ENCODE measurements around the gene MAFB.
A peak's percentile ranks its signal among the peaks of the same experiment; 100 is the strongest.
"Not testable (repeated sequence)": the region's sequence is repeated elsewhere in the genome, so short reads cannot be mapped to it uniquely, and the experiment has no call there.

MAFB gene

GRCh38 chr20:40689100-40689942, at the start of gene MAFB:
Gene MAFB (minus strand): TSS chr20:40689236. CDS start chr20:40688850, 386 bp downstream.
- peak; percentile 54 for DNase-seq

GRCh38 chr20:40736468-40736867, 47.4 kb upstream of the MAFB start:
- DNase-seq, result not testable (repeated sequence)

DNA sequence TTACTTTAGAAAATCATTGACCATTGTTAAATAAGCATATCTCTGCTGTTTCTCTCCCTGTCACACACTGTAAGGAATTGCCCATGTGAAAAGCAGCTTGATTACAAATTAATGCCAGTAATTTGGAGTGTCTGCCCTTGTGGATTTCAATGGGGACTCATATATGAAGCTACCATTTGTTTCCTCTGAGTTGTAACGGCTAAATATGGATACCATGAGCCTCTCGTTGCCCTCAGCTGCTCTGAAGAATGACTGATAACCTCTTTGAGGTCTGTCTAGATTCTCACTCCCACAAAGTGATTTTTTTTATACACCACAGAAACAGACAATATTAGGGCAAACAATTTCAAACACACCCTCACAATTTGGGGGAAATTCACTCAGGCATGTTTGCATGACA, 40.0 kb upstream of the MAFB start:
- DNase-seq, result no peak

- no peak for DNase-seq
Observed at GRCh38 chr20:40728470-40728869, 39.4 kb upstream of the MAFB start.

DNA sequence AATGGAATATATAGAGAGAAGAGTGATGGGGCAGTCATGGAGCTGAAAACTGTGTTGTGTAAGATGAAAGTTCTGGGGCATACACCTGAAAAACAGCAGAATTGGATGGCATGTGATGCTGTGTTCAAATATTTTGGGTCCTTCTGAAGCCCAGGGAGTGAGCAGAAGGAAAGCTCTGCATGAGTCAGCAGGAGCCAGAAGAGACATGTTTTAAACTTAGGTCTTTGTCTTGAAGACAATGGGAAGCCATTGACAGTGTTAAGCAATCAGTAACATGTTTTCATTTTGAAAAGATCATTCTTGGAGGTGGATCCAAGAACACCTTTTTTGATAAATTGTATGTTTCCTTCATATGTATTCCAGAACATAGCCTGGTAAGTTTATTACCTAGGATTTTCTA, 38.9 kb upstream of the MAFB start:
- DNase-seq, result no peak

- no peak for DNase-seq
Observed at GRCh38 chr20:40726776-40727175, 37.7 kb upstream of the MAFB start.

GRCh38 chr20:40724566-40724965, 35.5 kb upstream of the MAFB start:
- no peak for DNase-seq

GRCh38 chr20:40720826-40721225, 31.8 kb upstream of the MAFB start:
- no peak for DNase-seq

- no peak for DNase-seq
Observed at GRCh38 chr20:40720099-40720498, 31.1 kb upstream of the MAFB start.

DNA sequence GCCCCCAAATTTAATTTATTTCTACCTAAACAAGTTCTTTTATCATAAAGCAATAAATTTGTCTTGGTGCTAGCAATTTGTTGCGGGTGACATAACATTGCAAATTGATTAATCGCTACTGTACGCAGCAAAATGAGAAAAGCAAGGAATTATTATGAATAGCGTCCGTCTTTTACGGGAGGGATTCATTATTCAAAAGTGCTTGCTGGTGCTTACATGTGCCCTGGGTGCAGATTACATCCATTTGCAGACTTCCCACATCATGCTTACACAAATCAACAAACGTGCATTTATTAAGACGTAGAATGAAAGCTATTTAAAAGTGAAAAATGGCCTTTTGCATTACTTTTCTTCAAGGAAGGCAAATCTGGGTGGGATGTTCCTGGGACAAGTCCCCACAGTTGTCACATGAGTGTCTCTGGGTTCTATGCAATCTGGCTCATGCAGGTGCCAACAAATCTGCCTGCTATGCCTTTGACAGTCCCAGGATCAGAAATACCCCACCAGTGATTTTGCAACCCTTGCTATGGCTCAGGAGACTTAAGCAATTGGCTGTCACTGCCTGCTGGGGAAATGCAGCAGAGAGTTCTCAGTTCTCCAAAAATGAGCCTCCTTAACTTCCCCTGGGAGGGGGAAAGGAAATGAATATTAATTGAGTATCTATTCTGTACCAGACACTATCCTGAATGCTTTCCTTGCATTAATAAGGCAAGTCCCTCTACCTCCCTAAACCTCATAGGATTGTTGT, 30.1 kb upstream of the MAFB start:
- no peak for DNase-seq

- no peak for DNase-seq
Observed at GRCh38 chr20:40718214-40718977, 29.4 kb upstream of the MAFB start.

- DNase-seq, result no peak
Observed at GRCh38 chr20:40717343-40717865, 28.4 kb upstream of the MAFB start.

- no peak for DNase-seq
Observed at GRCh38 chr20:40715491-40715890, 26.5 kb upstream of the MAFB start.

GRCh38 chr20:40714916-40715315, 25.9 kb upstream of the MAFB start:
- DNase-seq, result no peak

DNA sequence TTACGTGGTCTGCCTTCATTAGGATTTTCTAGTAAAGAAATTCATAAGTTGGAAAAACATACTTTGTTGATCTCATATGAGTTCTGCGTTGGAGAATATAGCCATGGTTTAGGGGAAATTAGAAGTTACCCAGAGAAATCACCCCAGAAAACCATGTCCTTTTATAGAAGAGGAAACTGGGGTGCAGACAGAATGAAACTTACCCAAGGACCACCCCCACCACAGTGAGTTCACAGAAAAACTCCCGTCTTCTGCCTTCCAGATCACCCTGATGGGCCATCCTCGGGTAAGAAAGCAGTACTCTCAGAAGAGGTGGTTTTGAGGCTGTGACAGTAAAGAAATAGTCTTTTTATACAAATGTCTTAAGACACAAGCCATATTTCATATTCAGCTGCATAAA, 25.1 kb upstream of the MAFB start:
- no peak for DNase-seq

DNA sequence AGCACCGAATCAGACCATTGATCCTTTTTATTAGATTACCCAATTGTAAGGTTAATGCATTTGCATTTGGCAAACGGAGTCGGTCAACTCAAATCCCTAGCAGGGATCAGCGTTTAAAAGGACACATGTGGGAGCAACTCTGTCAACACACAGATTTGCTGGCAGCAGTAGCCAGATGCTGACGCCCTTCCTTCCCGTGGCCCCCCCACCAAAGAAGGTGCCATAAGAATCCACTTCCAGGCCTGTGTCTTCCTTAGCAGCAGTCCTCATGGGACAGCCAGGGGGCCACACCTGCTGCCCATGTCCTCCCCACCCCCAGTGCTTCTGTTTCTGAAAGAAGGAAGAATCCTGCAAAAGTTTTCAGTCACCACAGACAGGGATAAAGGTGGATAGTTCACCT, 24.5 kb upstream of the MAFB start:
- no peak for DNase-seq

DNA sequence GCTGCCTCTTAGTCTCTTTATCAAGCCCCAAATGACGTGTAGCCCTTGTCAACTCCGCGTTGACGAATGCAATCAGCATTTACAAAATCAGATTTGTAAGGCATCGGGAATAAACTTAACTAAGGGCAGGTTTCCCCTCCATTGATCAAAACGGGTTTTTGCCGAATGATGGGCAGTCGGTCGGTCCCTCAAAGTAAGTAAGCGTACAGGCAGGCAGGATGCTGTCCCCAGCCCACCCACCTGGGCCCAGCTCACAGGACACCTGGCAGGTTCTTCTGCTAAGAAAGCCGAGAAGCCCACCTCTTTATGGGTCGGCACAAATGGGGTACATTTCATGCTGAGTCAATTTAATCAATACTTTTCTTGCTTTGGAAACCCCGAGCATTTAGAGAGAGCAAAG, 22.0 kb upstream of the MAFB start:
- no peak for DNase-seq

DNA sequence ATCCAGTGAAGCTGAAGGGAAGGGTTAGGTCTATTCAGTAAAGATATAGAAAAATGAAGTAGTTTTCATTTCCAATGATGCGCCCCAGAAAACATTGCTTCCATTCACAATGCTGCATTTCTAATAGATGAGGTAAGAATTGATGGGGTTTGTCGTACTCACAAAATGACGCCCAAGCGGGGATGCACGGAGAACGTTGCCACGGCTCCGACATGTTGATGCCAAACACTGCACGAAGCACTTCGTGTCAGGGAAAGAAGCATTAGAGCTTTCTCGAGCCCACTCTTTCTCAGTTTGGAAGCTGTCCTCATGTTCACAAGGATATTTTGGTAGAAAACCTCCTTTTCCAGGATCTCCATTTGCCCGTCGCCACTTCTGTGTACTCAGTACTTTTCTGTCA, 21.6 kb upstream of the MAFB start:
- DNase-seq, result no peak

DNA sequence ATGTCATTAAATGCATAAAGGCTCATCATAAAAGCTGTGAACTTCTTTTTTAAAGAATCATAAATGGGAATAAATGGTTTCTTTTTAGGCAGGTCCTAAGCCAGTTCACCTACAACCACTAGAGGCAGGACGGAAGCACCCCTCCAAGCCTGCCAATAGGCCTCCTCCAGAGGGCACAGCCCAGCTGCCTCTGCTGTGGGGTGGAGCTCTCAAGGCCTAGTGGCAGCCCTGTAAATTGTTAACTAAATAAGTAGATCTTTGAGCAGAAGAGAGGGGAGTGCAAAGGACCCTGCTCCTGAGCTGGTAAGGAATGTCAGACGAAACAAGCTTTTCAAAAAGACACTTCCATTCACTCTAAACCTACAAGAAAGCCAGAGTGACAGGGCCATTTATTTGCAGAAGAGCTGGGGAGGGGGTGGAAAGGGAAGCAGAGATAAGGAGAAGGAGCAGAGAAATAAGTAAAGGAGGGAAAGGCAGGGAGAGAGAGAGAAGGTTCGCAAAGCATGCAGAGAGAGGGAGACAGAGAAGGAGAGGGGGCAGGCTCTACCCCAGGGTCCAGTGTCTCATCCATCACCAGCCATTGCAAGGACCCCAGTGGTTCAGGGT, 18.0 kb upstream of the MAFB start:
- DNase-seq, result no peak

DNA sequence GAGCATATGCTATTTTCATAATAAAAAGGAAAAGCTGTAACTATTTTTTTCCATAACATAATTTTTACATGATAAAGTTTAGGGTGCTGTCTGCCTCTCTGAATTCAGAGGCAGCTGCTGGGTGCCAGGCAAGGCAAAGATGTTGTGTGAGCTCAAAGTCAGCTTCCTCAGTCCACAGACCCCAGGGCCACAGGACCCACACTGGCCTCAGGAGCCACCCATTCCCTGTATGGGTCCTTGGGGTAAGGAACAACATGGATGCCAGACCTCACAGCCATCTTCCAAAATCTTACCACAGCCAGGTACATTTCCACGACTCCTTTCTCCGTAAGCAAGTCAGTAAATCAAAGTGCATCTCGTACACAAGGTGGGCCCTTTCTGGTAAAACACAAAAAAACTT, 16.4 kb upstream of the MAFB start:
- no peak for DNase-seq

DNA sequence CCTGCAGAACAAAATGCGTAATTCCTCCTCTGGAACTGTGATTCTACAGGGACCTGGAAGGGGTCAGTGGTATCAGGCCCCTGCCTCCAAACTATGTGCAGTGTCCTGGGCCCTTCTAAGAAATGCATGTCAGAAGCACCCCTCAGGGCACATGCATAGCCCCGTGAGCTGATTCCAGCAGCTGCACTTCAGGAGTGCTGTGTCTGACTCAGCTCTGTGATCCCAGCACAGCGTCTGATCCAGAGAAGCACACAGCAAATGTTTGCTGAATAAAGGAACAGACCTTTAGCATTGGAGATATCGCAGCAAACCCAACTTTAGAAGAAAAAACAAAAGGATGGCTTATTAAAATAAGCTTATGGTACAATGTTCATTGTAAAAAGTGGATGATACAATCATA, 15.8 kb upstream of the MAFB start:
- no peak for DNase-seq

- DNase-seq, result no peak
Observed at GRCh38 chr20:40703975-40704530, 15.0 kb upstream of the MAFB start.

DNA sequence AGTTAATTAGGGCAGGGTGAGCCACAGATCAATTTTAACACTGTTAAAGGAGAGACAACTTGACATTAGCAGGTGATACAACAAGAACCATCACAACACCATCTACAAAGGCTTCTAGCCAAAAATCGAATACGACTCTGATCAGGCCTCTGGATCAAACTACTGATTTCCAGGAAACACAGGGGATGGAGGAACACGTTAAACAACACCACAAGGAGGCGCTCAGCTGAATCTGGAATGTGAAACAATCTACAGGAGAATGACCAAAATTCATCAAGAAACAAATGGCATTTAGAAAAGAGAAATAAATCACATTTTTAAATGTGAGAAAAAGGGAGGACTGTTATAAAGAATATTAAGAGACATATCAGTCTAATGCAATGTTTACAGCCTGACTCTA, 13.5 kb upstream of the MAFB start:
- DNase-seq, result no peak

Measured in CD4-positive, alpha-beta T cell treated with Interleukin-17A for 1 hour (primary cell).